WTC11 (cell line): ENCODE measurements around the gene PLXNA2. TPM values are rescaled to one million over a fixed set of nuclear protein-coding genes. Genes with fewer than 3 reads are reported as not detected.

Experiments used
- CBFB ChIP-seq: sonication (generic); formaldehyde crosslinking; IDR thresholded peaks from 2 replicates; pipeline ENCODE4 v1.8.1; 2022; ENCODE audit warnings: mild to moderate bottlenecking, low read depth, missing genetic modification reagents
- SMAD3 ChIP-seq: sonication (generic); formaldehyde crosslinking; IDR thresholded peaks from 2 replicates; pipeline ENCODE4 v1.8.0; 2022; ENCODE audit warnings: missing genetic modification reagents, mild to moderate bottlenecking, borderline replicate concordance
- ZNF317 ChIP-seq: sonication (generic); formaldehyde crosslinking; IDR thresholded peaks from 2 replicates; pipeline ENCODE4 v1.8.1; 2023; ENCODE audit warnings: low read depth, mild to moderate bottlenecking, moderate library complexity, missing genetic modification reagents, borderline replicate concordance
- ZNF396 ChIP-seq: fragments of 250-450 bp; sonication (Bioruptor Pico); IDR thresholded peaks from 2 replicates; pipeline ENCODE4 v1.8.0; 2021; ENCODE audit warnings: mild to moderate bottlenecking, moderate library complexity, borderline replicate concordance
- ZNF416 ChIP-seq: fragments of 250-450 bp; sonication (Bioruptor Pico); IDR thresholded peaks from 2 replicates; pipeline ENCODE4 v1.9.0; 2021; ENCODE audit warnings: mild to moderate bottlenecking, inconsistent platforms
- ZNF671 ChIP-seq: fragments of 250-450 bp; sonication (Bioruptor Pico); IDR thresholded peaks from 2 replicates; pipeline ENCODE4 v1.8.0; 2021; ENCODE audit warnings: mild to moderate bottlenecking
- total RNA-seq: library from RNA; stranded (reverse); gene quantifications from 3 replicates; pipeline ENCODE4 v1.2.3, GENCODE V29; 2021
- TF ChIP-seq, protein P1 (sequence below): sonication (generic); formaldehyde crosslinking; IDR thresholded peaks from 2 replicates; pipeline ENCODE4 v1.8.1; 2022; ENCODE audit warnings: low read depth, missing genetic modification reagents, borderline replicate concordance
- TF ChIP-seq, protein P2 (sequence below): fragments of 250-450 bp; sonication (Bioruptor Pico); IDR thresholded peaks from 2 replicates; pipeline ENCODE4 v1.9.0; 2021; ENCODE audit warnings: moderate library complexity, mild to moderate bottlenecking, inconsistent platforms, borderline replicate concordance
- TF ChIP-seq, protein P3 (sequence below): fragments of 250-450 bp; sonication (Bioruptor Pico); IDR thresholded peaks from 2 replicates; pipeline ENCODE4 v1.9.0; 2021; ENCODE audit warnings: mild to moderate bottlenecking, borderline replicate concordance
- TF ChIP-seq, protein P4 (sequence below): sonication (generic); formaldehyde crosslinking; IDR thresholded peaks from 2 replicates; pipeline ENCODE4 v1.8.0; 2022; ENCODE audit warnings: mild to moderate bottlenecking, missing genetic modification reagents
- TF ChIP-seq, protein P5 (sequence below): fragments of 250-450 bp; sonication (Bioruptor Pico); IDR thresholded peaks from 2 replicates; pipeline ENCODE4 v1.8.0; 2021; ENCODE audit warnings: mild to moderate bottlenecking
- TF ChIP-seq, protein P6 (sequence below): sonication (generic); formaldehyde crosslinking; IDR thresholded peaks from 2 replicates; pipeline ENCODE4 v1.8.1; 2023; ENCODE audit warnings: mild to moderate bottlenecking, missing genetic modification reagents, borderline replicate concordance
- TF ChIP-seq, protein P7 (sequence below): sonication (generic); formaldehyde crosslinking; IDR thresholded peaks from 2 replicates; pipeline ENCODE4 v1.8.0; 2022; ENCODE audit warnings: mild to moderate bottlenecking, missing genetic modification reagents

PLXNA2 gene
- total RNA-seq, 1 experiment from 2014 or later: 4.2 TPM

DNA sequence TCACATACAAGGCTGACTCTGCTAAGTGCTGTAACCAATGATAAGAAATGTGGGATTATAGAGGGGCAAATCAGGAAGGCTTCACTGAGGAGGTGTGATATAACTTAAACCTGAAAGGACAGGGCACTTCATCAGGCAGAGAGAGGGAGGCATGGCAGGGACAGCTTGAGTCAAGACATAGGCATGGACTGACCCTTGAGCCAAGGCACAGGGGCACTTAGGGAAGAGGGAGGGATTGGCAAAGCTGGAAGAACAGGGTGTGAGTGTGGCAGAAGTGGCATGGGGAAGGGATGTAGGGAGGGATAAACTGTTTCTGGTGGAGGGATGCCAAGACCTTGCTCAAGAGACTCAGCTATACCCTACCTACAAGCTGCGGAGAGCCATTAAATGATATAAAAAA, 81.3 kb downstream of the PLXNA2 start (continued):
- TF ChIP-seq, protein P1, sequence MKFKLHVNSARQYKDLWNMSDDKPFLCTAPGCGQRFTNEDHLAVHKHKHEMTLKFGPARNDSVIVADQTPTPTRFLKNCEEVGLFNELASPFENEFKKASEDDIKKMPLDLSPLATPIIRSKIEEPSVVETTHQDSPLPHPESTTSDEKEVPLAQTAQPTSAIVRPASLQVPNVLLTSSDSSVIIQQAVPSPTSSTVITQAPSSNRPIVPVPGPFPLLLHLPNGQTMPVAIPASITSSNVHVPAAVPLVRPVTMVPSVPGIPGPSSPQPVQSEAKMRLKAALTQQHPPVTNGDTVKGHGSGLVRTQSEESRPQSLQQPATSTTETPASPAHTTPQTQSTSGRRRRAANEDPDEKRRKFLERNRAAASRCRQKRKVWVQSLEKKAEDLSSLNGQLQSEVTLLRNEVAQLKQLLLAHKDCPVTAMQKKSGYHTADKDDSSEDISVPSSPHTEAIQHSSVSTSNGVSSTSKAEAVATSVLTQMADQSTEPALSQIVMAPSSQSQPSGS (CRISPR knock-in tag): no peak
- TF ChIP-seq, protein P2, sequence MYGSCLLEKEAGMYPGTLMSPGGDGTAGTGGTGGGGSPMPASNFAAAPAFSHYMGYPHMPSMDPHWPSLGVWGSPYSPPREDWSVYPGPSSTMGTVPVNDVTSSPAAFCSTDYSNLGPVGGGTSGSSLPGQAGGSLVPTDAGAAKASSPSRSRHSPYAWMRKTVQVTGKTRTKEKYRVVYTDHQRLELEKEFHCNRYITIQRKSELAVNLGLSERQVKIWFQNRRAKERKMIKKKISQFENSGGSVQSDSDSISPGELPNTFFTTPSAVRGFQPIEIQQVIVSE (CRISPR knock-in tag): no peak
- no peak for TF ChIP-seq ZNF671 (CRISPR knock-in tag)
- no peak for TF ChIP-seq CBFB (CRISPR knock-in tag)
- no peak for TF ChIP-seq ZNF396
- TF ChIP-seq, protein P3, sequence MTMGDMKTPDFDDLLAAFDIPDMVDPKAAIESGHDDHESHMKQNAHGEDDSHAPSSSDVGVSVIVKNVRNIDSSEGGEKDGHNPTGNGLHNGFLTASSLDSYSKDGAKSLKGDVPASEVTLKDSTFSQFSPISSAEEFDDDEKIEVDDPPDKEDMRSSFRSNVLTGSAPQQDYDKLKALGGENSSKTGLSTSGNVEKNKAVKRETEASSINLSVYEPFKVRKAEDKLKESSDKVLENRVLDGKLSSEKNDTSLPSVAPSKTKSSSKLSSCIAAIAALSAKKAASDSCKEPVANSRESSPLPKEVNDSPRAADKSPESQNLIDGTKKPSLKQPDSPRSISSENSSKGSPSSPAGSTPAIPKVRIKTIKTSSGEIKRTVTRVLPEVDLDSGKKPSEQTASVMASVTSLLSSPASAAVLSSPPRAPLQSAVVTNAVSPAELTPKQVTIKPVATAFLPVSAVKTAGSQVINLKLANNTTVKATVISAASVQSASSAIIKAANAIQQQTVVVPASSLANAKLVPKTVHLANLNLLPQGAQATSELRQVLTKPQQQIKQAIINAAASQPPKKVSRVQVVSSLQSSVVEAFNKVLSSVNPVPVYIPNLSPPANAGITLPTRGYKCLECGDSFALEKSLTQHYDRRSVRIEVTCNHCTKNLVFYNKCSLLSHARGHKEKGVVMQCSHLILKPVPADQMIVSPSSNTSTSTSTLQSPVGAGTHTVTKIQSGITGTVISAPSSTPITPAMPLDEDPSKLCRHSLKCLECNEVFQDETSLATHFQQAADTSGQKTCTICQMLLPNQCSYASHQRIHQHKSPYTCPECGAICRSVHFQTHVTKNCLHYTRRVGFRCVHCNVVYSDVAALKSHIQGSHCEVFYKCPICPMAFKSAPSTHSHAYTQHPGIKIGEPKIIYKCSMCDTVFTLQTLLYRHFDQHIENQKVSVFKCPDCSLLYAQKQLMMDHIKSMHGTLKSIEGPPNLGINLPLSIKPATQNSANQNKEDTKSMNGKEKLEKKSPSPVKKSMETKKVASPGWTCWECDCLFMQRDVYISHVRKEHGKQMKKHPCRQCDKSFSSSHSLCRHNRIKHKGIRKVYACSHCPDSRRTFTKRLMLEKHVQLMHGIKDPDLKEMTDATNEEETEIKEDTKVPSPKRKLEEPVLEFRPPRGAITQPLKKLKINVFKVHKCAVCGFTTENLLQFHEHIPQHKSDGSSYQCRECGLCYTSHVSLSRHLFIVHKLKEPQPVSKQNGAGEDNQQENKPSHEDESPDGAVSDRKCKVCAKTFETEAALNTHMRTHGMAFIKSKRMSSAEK (CRISPR knock-in tag): no peak
- TF ChIP-seq, protein P4, sequence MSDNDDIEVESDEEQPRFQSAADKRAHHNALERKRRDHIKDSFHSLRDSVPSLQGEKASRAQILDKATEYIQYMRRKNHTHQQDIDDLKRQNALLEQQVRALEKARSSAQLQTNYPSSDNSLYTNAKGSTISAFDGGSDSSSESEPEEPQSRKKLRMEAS (CRISPR knock-in tag): no peak
- TF ChIP-seq ZNF317 (CRISPR knock-in tag): no peak
- TF ChIP-seq, protein P5, sequence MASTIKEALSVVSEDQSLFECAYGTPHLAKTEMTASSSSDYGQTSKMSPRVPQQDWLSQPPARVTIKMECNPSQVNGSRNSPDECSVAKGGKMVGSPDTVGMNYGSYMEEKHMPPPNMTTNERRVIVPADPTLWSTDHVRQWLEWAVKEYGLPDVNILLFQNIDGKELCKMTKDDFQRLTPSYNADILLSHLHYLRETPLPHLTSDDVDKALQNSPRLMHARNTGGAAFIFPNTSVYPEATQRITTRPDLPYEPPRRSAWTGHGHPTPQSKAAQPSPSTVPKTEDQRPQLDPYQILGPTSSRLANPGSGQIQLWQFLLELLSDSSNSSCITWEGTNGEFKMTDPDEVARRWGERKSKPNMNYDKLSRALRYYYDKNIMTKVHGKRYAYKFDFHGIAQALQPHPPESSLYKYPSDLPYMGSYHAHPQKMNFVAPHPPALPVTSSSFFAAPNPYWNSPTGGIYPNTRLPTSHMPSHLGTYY: no peak
- no peak for TF ChIP-seq ZNF416 (CRISPR knock-in tag)
- TF ChIP-seq, protein P6, sequence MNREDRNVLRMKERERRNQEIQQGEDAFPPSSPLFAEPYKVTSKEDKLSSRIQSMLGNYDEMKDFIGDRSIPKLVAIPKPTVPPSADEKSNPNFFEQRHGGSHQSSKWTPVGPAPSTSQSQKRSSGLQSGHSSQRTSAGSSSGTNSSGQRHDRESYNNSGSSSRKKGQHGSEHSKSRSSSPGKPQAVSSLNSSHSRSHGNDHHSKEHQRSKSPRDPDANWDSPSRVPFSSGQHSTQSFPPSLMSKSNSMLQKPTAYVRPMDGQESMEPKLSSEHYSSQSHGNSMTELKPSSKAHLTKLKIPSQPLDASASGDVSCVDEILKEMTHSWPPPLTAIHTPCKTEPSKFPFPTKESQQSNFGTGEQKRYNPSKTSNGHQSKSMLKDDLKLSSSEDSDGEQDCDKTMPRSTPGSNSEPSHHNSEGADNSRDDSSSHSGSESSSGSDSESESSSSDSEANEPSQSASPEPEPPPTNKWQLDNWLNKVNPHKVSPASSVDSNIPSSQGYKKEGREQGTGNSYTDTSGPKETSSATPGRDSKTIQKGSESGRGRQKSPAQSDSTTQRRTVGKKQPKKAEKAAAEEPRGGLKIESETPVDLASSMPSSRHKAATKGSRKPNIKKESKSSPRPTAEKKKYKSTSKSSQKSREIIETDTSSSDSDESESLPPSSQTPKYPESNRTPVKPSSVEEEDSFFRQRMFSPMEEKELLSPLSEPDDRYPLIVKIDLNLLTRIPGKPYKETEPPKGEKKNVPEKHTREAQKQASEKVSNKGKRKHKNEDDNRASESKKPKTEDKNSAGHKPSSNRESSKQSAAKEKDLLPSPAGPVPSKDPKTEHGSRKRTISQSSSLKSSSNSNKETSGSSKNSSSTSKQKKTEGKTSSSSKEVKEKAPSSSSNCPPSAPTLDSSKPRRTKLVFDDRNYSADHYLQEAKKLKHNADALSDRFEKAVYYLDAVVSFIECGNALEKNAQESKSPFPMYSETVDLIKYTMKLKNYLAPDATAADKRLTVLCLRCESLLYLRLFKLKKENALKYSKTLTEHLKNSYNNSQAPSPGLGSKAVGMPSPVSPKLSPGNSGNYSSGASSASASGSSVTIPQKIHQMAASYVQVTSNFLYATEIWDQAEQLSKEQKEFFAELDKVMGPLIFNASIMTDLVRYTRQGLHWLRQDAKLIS: no peak
- no peak for TF ChIP-seq SMAD3 (CRISPR knock-in tag)
- TF ChIP-seq, protein P7, sequence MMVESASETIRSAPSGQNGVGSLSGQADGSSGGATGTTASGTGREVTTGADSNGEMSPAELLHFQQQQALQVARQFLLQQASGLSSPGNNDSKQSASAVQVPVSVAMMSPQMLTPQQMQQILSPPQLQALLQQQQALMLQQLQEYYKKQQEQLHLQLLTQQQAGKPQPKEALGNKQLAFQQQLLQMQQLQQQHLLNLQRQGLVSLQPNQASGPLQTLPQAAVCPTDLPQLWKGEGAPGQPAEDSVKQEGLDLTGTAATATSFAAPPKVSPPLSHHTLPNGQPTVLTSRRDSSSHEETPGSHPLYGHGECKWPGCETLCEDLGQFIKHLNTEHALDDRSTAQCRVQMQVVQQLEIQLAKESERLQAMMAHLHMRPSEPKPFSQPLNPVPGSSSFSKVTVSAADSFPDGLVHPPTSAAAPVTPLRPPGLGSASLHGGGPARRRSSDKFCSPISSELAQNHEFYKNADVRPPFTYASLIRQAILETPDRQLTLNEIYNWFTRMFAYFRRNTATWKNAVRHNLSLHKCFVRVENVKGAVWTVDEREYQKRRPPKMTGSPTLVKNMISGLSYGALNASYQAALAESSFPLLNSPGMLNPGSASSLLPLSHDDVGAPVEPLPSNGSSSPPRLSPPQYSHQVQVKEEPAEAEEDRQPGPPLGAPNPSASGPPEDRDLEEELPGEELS (CRISPR knock-in tag): no peak
- TF ChIP-seq, all 79 proteins: peak for 0
